ENCODE results near the gene ARL6IP4.

- TF ChIP-seq CTCF (conservative IDR thresholded peaks at IDR 0.05; ENCODE audit: low read depth, low read length), result no peak
- no peak for TF ChIP-seq EZH2 (IDR thresholded peaks at IDR 0.05; ENCODE audit: borderline replicate concordance, low read depth, low read length, poor library complexity, severe bottlenecking)
These were observed 37.3 kb downstream of the ARL6IP4 start for GRCh38 chr12:123017753-123018152.

Data from A673 (cell line).